ENCODE data around the gene ENO1.
"Not testable (repeated sequence)": the region's sequence is repeated elsewhere in the genome, so short reads cannot be mapped to it uniquely, and the experiment has no call there.

Gene ENO1

GRCh38 chr1:8878448-8878697 lies at the start of gene ENO1:
TSS of gene ENO1 (minus strand) at chr1:8878686. CDS start at chr1:8874908, 3,778 bp downstream.
- no peak for DNase-seq (ENCODE audit: low read depth)

DNA sequence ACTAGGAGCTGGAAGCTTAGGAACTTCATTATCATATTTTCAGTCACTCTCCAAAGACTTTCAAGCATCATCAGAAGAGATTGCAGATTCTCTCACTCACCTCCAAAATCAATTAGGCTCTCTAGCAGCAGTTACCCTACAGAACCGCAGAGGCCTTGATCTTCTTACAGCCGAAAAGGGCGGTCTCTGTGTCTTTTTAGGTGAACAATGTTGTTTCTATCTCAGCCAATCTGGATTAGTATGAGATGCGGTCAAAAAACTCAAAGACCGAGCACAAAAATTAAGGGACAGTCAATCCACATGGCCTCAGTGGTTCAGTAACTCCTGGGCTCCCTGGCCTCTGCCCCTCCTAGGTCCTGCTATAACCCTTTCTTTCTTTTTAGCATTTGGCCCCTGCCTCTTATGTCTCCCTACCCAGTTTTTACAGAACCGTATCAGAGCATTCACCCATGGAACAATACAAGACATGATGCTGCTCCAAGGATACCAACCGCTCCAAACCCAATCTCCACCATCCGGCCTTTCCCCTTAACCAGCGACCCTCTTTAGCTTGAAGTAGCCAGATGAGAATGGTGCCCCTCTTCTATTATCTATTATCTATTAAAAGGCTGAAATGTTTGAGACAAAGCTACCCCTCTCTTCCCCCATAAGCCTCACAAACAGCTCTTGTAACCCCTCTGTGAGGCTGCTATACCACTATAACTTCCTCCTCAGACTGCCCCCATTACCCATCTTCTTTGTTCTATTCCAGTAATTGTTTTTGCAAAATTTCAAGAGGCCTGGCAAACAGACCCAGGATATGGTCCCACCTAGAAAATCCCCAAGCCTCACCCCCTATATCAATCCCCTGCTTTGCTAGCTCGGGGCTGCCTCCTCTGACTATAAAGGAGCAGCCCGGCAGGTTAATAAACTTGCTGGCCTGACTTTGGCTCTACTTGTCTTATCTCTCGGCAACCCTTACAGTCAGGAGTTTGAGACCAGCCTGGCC lies 48.5 kb upstream of the ENO1 start:
- DNase-seq (ENCODE audit: low read depth): no peak

DNA sequence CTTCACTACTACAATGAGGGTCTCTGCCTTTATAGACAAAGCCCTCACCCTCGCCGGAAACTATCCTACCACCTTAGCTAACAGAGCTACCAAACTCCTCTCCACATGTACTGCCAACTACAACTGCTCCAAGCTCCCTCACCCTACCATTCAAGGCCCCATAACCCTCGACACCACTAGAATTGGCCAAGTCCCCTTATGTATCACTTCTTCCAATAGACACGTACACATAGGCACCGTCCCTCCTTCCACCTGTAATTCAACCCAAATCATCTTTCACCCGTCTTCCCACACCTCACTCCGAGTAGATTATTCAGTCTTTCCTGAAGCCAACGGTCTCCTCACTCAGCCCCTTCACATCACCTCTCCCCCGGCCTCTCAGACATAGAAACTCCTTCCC lies 47.5 kb upstream of the ENO1 start:
- DNase-seq (ENCODE audit: low read depth): no peak

GRCh38 chr1:8925406-8925805 lies 46.9 kb upstream of the ENO1 start:
- no peak for DNase-seq (ENCODE audit: low read depth)

- DNase-seq (ENCODE audit: low read depth): no peak
Measured at GRCh38 chr1:8922962-8923361, 44.5 kb upstream of the ENO1 start.

GRCh38 chr1:8917536-8917935 lies 39.0 kb upstream of the ENO1 start:
- not testable (repeated sequence) for DNase-seq (ENCODE audit: low read depth)

GRCh38 chr1:8915446-8915845 lies 37.0 kb upstream of the ENO1 start:
- no peak for DNase-seq (ENCODE audit: low read depth)

DNA sequence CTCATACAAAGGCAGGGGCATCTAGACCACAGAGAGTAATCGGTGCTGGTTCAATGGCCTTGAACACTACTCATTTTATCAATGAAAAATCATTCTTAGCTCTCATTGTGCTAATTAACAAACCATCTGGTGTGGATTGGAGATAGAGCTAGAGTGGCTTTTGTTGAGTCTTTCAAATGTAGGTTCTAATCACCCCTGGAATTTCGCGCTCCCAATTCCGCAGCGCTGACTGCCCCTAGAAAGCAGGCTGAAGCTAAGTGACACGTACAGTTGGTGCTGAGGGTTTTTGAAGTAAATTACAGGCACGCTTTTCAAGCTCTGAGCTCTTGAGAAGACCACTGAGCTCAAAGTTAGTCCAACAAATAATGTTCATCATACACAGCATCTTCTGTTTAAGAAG lies 36.0 kb upstream of the ENO1 start:
- no peak for DNase-seq (ENCODE audit: low read depth)

- DNase-seq (ENCODE audit: low read depth): no peak
Measured at GRCh38 chr1:8913457-8913856, 35.0 kb upstream of the ENO1 start.

DNA sequence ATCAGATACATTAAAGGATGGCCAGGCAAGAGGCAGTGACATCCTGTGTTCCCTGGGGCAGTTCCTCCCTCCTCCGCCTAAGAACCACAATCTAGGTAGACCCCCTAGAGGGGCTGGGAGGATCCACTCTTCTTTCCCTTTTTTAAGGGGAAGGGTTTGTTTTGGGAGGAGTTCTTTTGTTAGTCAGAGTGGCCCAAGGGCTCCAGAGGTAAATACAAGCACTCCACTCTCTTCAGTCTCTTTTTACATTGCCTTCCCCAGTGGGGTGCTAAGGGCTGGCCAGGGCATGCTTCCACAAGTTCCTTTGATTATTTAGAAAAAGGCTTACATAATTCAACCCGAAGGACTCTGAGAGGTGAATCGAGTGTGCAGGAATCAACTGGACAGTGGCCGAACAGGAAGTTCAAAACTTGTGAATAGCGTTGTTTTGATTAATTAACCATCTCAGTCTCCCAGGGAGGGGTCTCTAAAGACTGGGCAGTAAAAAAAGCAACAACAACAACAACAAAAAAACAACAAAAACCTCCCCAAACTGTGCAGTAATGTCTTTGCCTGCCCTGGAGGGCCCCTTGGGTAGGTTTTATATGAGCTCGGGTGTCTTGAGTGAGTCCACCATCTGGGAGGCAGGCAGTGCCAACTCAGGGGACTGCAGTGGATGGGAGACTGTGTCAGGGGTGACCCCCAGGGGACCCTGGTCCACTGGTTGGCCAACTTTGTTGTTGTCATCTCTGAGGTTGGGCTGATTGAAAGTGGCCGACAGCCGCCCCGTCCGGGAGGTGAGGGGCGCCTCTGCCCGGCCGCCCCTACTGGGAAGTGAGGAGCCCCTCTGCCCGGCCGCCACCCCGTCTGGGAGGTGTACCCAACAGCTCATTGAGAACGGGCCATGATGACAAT lies 33.2 kb upstream of the ENO1 start:
- DNase-seq (ENCODE audit: low read depth): no peak

GRCh38 chr1:8910914-8911313 lies 32.4 kb upstream of the ENO1 start:
- no peak for DNase-seq (ENCODE audit: low read depth)

- no peak for DNase-seq (ENCODE audit: low read depth)
Measured at GRCh38 chr1:8910331-8910730, 31.8 kb upstream of the ENO1 start.

DNA sequence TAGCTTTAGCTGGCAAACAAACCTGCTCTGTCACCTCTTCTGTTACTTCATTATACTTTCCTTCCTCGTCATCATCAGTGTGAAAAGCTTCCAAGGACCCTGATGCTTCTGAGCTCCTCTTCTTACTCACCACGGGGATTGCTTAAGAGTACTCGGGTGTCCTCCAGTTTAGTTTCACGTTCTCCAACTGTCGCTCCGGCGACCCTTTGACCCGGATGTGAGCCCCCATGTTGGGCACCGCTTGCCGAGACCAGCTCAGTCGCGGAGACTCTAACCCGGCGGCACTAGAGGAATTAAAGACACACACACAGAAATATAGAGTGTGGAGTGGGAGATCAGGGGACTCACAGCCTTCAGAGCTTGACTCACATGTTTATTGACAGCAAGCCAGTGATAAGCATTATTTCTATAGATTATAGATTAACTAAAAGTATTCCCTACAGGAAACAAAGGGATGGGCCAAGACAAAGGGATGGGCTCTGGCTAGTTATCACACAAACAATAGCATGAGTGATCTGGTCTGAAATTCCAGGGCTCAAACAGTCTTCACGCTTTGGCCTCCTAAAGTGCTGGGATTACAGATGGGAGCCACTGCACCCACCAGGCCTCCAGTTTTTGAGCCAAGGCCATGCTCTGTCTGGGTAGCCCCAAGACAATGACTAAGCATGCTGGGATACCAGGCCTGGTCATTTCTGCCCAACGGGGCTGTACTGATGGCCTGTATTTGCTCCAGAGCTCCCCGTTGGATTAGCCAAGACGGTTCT lies 30.1 kb upstream of the ENO1 start:
- DNase-seq (ENCODE audit: low read depth): no peak

- no peak for DNase-seq (ENCODE audit: low read depth)
Measured at GRCh38 chr1:8905582-8906191, 27.2 kb upstream of the ENO1 start.

- no peak for DNase-seq (ENCODE audit: low read depth)
Measured at GRCh38 chr1:8903908-8904650, 25.6 kb upstream of the ENO1 start.

DNA sequence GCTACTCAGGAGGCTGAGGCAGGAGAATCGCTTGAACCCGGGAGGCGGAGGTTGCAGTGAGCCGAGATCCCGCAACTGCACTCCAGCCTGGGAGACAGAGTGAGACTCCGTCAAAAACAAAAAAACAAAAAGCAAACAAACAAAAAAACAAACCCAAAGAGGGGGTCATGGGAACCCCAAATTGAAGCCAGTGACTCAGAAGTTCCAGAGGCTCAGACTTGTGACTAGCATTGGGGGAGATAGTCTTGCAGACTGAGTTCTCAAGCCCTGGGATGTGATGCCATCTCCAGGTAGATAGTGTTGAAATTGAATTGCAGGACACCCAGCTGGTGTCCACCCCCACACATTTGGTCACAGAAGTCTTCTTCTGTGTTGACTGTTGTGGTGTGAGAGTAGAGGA lies 24.9 kb upstream of the ENO1 start:
- DNase-seq (ENCODE audit: low read depth): no peak

GRCh38 chr1:8902765-8903164 lies 24.3 kb upstream of the ENO1 start:
- DNase-seq (ENCODE audit: low read depth): no peak

DNA sequence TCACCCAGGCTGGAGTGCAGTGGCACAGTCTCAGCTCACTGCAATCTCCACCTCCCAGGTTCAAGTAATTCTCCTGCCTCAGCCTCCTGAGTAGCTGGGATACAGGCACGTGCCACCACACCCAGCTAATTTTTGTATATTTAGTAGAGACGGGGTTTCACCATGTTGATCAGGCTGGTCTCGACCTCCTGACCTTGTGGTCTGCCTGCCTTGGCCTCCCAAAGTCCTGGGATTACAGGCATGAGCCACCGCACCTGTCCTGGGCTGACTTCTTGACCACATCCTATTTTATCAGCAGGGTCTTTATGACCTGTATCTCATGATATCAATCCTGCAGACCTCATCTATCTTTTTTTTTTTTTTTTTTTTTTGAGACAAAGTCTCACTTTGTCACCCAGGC lies 22.2 kb upstream of the ENO1 start:
- DNase-seq (ENCODE audit: low read depth): not testable (repeated sequence)

GRCh38 chr1:8899046-8899445 lies 20.6 kb upstream of the ENO1 start:
- DNase-seq (ENCODE audit: low read depth): no peak

DNA sequence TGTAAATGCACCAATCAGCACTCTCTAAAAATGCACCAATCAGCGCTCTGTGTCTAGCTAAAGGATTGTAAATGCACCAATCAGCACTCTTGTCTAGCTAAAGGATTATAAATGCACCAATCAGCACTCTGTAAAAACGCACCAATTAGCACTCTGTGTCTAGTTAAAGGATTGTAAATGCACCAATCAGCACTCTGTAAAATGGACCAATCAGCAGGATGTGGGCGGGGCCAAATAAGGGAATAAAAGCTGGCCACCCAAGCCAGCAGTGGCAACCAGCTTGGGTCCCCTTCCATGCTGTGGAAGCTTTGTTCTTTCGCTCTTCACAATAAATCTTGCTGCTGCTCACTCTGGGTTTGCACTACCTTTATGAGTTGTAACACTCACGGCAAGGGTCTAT lies 19.9 kb upstream of the ENO1 start:
- not testable (repeated sequence) for DNase-seq (ENCODE audit: low read depth)

DNA sequence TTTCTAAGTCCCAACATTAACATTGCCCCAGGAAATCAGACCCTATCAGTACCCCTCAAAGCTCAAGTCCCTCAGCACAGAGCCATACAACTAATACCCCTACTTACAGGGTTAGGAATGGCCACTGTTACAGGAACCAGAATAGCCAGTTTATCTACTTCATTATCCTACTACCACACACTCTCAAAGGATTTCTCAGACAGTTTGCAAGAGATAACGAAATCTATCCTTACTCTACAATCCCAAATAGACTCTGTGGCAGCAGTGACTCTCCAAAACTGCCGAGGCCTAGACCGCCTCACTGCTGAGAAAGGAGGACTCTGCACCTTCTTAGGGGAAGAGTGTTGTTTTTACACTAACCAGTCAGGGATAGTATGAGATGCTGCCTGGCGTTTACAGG lies 19.0 kb upstream of the ENO1 start:
- DNase-seq (ENCODE audit: low read depth): not testable (repeated sequence)
